Measurements from ENCODE around the gene SCRG1. TPM values are rescaled to one million over a fixed set of nuclear protein-coding genes. Genes with fewer than 3 reads are reported as not detected.

SCRG1 gene
- total and polyA plus RNA-seq, 2 donors (not counting 3 experiments of a cell fraction or from before 2014, with no cell fraction given) = not detected

DNA sequence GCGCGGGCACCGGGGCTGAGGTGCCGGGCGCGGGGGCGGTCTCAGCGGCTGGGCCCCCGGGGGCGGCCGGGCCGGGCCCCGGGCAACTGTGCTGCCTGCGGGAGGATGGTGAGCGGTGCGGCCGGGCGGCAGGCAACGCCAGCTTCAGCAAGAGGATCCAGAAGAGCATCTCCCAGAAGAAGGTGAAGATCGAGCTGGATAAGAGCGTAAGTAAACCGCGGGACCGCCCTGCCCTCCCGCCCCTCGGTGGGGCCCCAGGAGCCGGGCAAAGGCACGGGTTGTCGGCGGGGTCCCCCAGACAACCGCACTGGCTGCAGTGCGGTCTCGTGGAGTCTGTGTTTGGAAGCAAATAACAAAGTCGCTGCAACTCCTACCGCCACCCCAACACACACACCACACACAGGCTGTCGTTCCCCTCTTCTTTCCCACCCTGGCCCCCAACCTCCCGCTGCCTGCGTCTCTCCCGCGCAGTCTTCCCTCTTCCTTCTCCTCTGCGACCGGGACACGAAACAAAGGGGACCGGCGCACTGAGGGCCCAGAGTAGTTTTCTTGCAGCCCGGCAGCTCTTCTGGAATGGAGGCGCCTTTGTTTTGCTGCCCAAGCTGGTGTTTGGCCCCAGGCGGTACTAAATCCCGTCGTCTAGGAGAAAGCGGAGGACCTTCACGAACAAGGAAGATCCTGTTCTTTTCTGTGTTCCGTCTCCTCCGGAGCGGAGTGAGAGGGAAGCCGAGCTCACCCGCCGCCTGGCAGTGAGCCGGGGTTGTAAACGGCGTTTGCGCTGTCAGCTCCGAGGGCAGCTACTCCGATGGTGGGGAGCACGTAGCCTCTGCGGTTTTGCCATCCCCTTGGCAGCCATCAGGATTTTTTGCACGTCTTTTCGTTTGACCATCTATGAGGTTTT is 27.4 kb downstream of the SCRG1 start:
- intact Hi-C loops (cut with micrococcal nuclease) = loop anchor here (1.0 to 5.0 kb wide), 4 partner anchors 42 to 359 kb away; partner anchors contain the start of gene GALNT7
- H3K79me2 ChIP-seq (ENCODE audit: control insufficient read depth, insufficient read depth, low read length) = peaks cover 27% of the 10 kb centered on the region
- no peaks in the 10 kb centered on the region for H4K20me1 ChIP-seq (replicated peaks; ENCODE audit: control insufficient read depth, extremely low read depth, insufficient read depth, low read length)
- peak overlapping the region; percentile 61 for H2AFZ ChIP-seq (ENCODE audit: low read depth, low read length)
- CTCF ChIA-PET = interaction anchor here (0.9 to 4.3 kb wide), 15 partner anchors 11 to 358 kb away, joined by 3 to 37 read pairs (median 5); partner anchors contain the start of gene HMGB2
- no peaks in the 10 kb centered on the region for H3K9me3 ChIP-seq (replicated peaks; ENCODE audit: control insufficient read depth, insufficient read depth, low read length)
- H3K4me1 ChIP-seq (ENCODE audit: control insufficient read depth, extremely low read depth, insufficient read depth, low read length) = peaks cover 24% of the 10 kb centered on the region
- peak overlapping the region; percentile 93 for H3K4me2 ChIP-seq (ENCODE audit: insufficient read depth, low read length)
- no peaks in the 10 kb centered on the region for H3K9me1 ChIP-seq (replicated peaks; ENCODE audit: control insufficient read depth, extremely low read depth, insufficient read depth, low read length)
- H3K27ac ChIP-seq (ENCODE audit: insufficient read depth, low read depth, low read length) = peak overlapping the region; percentile 12
- BruUV-seq (replicated peaks) = TSS peak; percentile 13
- dilution Hi-C loops (cut with MboI; ENCODE audit: extremely low pct_ligation_motif_present, low sequenced_read_pairs) = no loop called here
- TF ChIP-seq POLR2A (IDR thresholded peaks at IDR 0.05; ENCODE audit: low read depth, low read length) (peak; percentile 65), GATA2 (IDR thresholded peaks at IDR 0.05; ENCODE audit: insufficient read depth, insufficient read length, low read depth, low read length) (no peak)
- POLR2A ChIA-PET = interaction anchor here (0.6 to 6.1 kb wide), 3 partner anchors 38 to 747 kb away, joined by 7 to 127 read pairs (median 10); partner anchors contain the start of gene HMGB2
- H3K9ac ChIP-seq (replicated peaks; ENCODE audit: extremely low read depth, insufficient read depth, low read length) = peak overlapping the region; percentile 67
- H3K4me3 ChIP-seq (replicated peaks in 1 of 3; ENCODE audit: insufficient read depth in 1 of 3, low read depth in 1 of 3, low read length in 3 of 3) = peak overlapping the region; percentile 79 to 91 (median 87)
- no peaks in the 10 kb centered on the region for H3K27me3 ChIP-seq (ENCODE audit: control insufficient read depth in 2 of 2, insufficient read depth in 2 of 2, low read length in 2 of 2)
- FAIRE-seq = peak; percentile 72
- peak; percentile 83 for DNase-seq (ENCODE audit: low read depth, low spot score)
- peaks cover 0 to 3% of the 10 kb centered on the region in 2 experiments for H3K36me3 ChIP-seq (ENCODE audit: control insufficient read depth in 2 of 2, extremely low read depth in 1 of 2, insufficient read depth in 2 of 2, low read length in 2 of 2)

DNA sequence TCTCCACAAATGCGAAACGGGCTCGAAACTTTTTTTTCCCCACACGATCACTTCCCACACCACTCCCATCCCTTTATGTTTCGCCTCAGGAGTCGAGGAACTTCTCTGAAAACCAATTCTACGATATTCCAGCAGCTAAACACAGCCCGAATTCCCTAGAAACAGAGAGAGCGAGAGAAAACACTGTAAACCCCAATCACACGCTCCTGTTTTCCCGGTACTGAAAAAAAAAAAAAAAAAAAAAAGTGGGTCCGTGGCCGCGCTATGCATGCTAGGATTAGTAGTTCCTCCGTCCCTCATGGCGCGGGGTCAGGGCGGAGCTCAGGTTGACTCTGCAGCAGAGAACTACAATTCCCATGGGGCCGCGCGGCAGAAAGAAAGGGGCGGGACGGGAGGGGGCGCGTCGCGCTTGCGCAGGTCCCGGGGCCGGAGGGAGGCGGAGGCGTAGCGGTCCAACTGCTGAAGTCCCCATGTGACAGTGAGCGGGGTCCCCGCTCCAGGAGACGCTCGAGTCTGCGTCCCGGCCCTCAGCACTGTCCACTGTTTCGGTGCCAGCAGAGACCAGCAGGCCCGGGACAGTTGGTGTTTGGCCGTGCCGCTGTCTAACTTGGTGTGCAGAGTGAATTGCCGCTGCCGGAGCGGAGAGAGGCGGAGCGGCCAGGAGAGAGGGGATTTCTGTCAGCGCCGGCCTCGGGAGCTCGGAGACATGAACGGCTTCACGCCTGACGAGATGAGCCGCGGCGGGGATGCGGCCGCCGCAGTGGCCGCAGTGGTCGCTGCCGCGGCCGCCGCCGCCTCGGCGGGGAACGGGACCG is 28.2 kb downstream of the SCRG1 start, which contains the start of gene SAP30:
Gene SAP30 (plus strand): TSS at position 478 of the 815 bp plus-strand sequence. CDS start 229 bp downstream, at position 707.
- peaks cover 27% of the 10 kb centered on the region for H3K79me2 ChIP-seq (ENCODE audit: control insufficient read depth, insufficient read depth, low read length)
- CTCF ChIA-PET = interaction anchor here (0.6 to 4.3 kb wide), 13 partner anchors 8 to 357 kb away, joined by 3 to 37 read pairs (median 5); partner anchors contain the start of gene HMGB2

More for the DNA sequence above, 28.2 kb downstream of the SCRG1 start, which contains the start of gene SAP30:
- intact Hi-C loops (cut with micrococcal nuclease) (loop anchor here (1.0 to 5.0 kb wide), 7 partner anchors 36 to 358 kb away; partner anchors contain the start of genes GALNT7 and HMGB2), dilution Hi-C loops (cut with MboI; ENCODE audit: extremely low pct_ligation_motif_present, low sequenced_read_pairs) (no loop called here)
- POLR2A ChIA-PET = interaction anchor here (0.6 to 6.1 kb wide), 8 partner anchors 37 to 747 kb away, joined by 3 to 127 read pairs (median 4); partner anchors contain the start of gene HMGB2
- H4K20me1 ChIP-seq (replicated peaks; ENCODE audit: control insufficient read depth, extremely low read depth, insufficient read depth, low read length) = no peaks in the 10 kb centered on the region
- no peaks in the 10 kb centered on the region for H3K9me1 ChIP-seq (replicated peaks; ENCODE audit: control insufficient read depth, extremely low read depth, insufficient read depth, low read length)
- H3K9ac ChIP-seq (replicated peaks; ENCODE audit: extremely low read depth, insufficient read depth, low read length) = peak within 1 kb of the TSS; percentile 98
- TF ChIP-seq POLR2A (IDR thresholded peaks at IDR 0.05; ENCODE audit: low read depth, low read length) (peak; percentile 95), POLR2AphosphoS5 (IDR thresholded peaks at IDR 0.05; ENCODE audit: insufficient read depth, low read depth, low read length) (peak; percentile 92), EZH2 (IDR thresholded peaks at IDR 0.05; ENCODE audit: borderline replicate concordance, low read depth, low read length, severe bottlenecking) (no peak)
- FAIRE-seq (peak; percentile 98), DNase-seq (ENCODE audit: low read depth, low spot score) (peak; percentile 99)
- BruUV-seq (replicated peaks) = no TSS peak
- H3K9me3 ChIP-seq (replicated peaks; ENCODE audit: control insufficient read depth, insufficient read depth, low read length) = no peaks in the 10 kb centered on the region
- peak within 1 kb of the TSS; percentile 90 for H2AFZ ChIP-seq (ENCODE audit: low read depth, low read length)
- peaks cover 0 to 1% of the 10 kb centered on the region in 2 experiments for H3K36me3 ChIP-seq (ENCODE audit: control insufficient read depth in 2 of 2, extremely low read depth in 1 of 2, insufficient read depth in 2 of 2, low read length in 2 of 2)
- H3K27ac ChIP-seq (ENCODE audit: insufficient read depth, low read depth, low read length) = peak within 1 kb of the TSS; percentile 93
- peak within 1 kb of the TSS; percentile 99 for H3K4me2 ChIP-seq (ENCODE audit: insufficient read depth, low read length)
- H3K4me3 ChIP-seq (replicated peaks in 1 of 3; ENCODE audit: insufficient read depth in 1 of 3, low read depth in 1 of 3, low read length in 3 of 3) = peak within 1 kb of the TSS; percentile 87 to 99 (median 91)
- H3K4me1 ChIP-seq (ENCODE audit: control insufficient read depth, extremely low read depth, insufficient read depth, low read length) = peaks cover 24% of the 10 kb centered on the region
- H3K27me3 ChIP-seq (ENCODE audit: control insufficient read depth in 2 of 2, insufficient read depth in 2 of 2, low read length in 2 of 2) = no peaks in the 10 kb centered on the region

All from endothelial cell of umbilical vein (primary cell).